ENCODE results near the gene EFNA4.
"Not testable (repeated sequence)": the region's sequence is repeated elsewhere in the genome, so short reads cannot be mapped to it uniquely, and the experiment has no call there.

The EFNA4 gene

DNA sequence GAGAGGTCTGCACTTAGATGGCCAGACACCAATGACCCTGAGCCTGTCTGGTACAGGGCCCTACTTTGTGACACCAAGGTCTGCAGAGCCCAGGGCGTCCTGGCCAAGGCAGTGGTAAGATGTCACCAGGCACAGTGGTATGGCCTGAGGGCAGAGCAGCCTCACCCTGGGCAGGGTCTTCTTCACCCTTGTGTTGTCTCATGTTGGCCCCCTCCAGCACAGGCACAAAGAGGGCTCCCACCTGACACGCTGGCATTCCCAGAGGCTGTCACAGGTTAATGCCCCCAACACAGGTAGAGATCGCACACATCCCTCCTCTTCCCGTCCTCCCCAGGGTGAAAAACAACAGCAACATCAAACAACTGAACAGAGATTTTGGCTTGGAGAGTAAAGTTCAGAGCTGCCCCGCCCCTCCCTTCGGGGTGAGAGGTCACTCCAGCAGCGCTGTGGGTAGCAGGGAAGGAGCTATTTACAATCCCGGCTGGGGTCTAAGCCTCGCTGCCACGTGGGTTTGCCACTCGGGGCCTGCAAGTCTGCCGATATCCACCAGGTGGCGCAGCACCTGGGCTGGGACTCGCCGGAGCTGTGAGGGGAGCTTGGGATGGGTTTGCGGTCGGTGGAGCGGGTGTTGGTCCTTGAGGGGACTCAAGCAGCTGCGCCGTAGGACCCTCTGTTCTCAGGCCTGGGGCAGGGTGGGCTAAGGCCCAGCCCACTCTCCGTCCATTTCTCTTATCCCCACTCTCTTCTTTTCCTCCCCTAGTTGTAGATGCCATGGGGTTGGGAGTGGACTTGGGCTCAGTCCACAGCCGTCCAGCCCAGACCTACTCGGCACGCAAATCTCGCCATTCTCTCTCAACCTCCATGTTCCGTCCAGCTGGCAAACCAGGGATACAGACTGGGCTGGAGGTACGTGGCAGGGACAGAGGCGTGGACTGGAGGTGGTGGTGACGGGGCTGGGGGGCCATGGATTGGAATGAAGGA is 27.8 kb downstream of the EFNA4 start:
- peak; percentile 82 for DNase-seq

DNA sequence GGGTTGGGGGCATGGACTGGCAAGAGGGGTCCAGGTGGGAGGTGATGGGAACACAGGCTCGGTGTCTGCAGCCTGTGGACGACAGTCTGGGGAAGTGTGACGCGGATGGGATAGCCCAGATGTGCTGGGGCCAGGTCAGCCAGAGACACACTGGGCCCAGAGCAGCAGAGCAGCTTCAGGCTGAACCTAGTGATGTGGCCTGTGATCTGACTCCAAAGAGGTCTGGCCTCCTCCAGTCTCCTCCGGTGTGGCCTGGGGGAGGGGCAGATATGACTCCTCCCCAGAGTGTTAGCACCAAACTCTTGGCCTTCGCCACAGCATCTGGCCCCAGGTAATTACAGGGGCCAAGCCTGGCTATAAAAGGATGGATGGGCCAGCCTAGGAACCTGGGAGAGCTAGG is 28.6 kb downstream of the EFNA4 start:
- no peak for DNase-seq

DNA sequence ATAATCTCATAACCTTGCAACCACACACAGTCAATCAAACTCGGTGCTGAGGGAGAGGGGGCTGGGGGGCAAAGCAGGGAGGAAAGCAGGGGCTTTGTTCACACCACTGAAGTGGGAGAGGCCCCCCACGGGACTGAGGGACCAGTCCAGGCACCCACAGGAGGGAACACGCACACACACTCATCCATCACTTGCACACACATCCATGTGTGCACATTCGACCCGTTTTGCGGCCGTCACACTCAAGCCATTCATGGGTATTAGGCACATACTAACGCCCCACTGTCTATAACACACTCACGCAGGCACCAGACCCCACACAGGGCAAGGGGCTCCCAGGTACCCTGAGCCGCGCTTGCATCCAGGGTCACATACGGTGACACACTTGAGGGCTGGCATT is 29.1 kb downstream of the EFNA4 start:
- DNase-seq: no peak

DNA sequence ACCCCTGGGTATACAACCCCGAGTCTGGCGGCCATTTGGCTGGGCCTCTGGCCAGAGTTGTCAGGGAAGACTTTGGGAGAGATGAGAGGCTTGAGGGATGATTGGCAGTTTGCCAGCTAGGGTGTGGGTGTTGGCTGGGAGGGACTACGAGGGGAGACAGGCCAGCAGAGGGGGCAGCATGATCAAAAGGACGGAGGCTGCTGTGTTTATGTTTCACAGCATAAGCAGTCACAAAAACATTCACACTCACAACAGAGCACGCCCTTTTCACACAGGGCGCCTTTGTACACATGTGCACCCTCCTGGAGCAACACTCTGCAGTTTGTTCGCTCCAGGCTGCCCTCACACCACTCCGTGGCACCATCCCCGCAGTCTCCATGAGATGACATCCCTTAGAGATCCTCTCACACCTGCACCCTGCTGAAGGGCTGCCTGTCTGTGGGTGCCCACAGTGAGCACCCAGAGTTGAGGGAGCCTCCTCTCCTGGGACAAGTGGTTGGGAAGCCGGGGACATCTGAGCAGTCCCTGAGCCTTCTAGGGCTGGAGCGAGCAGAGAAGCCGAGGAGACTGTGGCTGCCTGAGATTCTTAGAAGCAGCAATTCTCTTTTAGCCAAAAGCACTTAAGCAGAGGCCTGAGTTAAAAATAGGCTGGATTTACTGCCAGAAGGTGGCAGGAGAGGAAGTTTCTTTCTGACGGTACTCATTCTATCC is 30.5 kb downstream of the EFNA4 start:
- DNase-seq: peak; percentile 35

DNA sequence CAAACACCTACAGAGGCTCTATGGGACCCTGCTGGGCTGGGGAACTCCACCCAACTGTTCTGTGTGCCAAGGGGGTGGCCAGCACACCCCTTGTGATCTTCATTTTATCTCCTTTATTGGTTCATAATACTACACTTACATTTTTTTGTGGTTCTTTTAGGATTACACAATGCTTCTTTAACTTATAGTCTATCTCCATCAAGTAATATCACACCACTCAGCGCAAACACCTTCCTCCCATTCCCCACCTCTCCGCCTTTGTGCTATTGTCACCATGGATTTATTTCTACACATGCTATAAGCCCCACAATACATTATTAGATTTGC is 31.0 kb downstream of the EFNA4 start:
- no peak for DNase-seq

DNA sequence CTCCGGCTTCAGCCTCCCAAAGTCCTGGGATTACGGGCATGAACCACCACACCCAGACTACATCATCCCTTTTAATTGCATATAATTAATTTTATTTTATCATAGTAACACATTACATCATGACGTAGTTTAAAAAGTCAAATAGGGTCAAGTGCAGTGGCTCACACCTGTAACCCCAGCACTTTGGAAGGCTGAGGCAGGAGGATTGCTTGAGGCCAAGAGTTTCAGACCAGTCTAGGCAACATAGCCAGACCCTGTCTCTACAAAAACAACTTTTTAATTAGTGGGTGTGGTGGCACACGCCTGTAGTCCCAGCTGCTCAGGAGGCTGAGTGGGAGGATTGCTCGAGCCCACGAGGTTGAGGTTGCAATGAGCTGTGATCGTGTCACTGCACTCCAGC is 35.8 kb downstream of the EFNA4 start:
- no peak for DNase-seq

DNA sequence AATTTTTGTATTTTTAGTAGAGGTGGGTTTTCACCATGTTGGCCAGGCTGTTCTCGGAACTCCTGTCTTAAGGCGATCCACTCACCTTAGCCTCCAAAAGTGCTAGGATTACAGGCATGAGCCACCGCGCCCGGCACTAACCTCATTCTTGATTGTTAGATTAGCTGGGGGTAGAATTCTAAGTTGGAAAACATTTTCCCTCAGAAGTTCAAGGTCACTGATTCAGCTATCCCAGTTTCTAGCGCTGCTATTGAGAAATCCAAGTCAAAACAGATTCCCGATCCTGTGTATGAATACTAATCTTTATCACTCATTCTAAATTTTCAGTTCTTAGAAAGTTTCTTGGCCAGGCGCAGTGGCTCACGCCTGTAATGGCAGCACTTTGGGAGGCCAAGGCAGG is 39.8 kb downstream of the EFNA4 start:
- no peak for DNase-seq

DNA sequence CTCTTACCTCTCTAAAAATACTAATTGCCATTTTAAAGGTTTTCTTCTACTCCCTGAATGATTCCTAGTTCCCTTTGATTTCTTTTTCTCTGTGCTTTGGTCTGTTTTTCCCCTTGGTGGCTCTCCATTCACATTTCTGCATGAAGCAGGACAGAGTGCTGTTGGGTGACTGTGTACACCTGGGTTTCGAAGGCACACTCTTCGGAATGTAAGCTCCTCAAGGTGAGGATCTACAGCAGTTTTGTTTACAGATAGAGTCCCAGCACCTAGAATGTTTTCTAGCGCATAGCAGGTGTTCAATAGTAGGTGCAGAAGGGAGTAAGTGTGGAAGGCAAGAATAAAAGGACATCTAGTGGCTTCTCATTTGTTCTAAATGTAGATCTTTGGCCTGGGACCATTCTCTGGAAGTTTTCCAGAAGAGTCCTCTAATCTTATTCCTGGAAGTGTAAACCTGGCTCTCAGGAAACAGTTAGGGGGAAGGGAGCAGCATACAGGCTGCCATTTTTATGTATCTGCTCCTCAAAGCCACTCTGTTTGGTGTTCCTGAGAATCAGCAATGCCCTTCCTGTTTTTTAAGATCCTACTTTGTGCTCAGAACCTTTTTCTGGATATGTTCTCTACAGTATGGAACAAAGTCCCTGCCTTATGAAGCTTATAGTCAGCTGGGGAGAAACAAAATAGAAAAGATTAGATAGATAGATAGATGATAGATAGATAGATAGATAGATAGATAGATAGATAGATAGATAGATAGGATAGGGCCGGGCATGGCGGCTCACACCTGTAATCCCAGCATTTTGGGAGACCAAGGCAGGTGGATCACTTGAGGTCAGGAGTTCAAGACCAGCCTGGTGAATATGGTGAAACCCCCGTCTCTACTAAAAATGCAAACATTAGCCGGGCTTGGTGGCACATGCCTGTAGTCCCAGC is 41.3 kb downstream of the EFNA4 start:
- no peak for DNase-seq

DNA sequence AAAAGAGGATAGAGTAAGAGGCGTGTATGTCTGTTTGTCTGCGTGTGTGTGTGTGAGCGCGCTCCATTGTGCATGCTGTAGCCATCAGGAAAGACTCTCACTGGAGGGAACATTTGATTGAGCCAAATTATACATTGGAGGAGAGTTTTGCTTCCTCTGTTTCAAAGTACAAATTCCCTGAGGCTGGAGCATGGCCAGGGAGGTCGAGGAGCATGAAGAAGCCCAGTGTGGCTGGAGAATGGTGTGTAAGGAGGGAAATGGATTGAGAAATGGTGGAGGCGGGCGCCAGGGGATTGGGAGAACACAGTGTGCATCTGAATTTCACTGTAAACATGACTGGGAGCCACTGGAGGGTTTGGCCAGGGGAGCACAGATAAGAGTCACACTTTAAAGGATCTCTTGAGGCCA is 42.1 kb downstream of the EFNA4 start:
- no peak for DNase-seq

DNA sequence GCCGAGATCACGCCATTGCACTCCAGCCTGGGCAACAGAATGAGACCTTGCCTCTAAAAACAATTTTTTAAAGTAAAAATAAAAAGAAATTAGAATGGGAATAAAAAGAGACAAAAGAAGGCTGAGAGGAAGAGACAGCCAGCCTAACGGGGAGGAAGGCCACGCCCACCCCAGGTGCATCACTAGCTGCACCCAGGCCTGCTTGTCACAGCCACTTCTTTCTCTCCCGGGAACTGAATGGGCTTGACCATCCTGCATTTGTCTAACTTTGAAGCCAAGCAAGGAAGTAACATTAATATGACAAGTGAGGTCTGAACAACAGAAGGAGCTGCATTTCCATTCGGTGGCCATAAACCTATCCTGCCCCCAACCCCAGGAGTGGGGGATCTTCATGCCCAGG is 43.3 kb downstream of the EFNA4 start:
- DNase-seq: no peak

DNA sequence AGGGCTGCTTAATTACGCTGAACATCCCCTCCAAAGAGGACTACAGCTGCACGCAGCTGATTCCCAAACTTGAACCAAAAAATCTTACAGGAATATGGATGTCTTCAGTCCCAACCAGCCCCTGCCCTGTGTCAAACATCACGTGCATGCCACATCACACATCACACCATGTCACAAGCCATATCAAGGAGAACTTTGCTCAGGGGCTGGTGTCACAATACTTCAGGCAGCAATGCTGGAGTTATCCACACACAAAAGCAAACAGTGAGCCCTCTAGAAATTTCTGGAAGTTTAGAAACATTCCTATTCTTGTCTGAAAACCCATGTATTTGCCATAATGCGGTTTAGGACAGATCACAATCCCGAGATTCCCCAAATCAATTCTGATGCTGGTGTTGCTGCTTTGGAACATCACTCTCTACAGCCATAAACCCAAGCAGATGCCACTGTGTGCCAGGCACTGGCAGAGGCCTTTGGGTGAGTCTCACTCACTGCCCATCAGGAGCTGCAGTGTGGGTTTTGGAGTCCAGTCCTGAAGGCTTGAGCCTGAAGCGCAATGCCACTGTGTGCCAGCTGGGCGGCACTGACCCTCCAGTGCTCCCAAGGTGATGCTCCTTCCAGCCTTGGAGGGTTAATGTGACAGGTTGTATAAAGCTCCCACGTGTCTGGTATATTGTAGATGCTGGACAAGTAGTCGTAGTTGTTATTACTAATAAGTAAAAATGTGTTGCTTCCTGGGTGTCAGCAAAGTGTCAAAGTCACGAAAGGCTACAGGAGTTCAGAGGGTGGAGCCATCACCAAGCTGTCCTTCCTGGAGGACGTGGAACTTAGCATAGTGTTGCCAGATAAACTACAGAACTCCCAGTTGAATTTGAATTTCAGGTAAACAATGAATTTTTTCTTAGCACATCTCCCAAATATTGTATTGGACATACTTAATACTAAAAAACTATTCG is 44.0 kb downstream of the EFNA4 start:
- DNase-seq: no peak

DNA sequence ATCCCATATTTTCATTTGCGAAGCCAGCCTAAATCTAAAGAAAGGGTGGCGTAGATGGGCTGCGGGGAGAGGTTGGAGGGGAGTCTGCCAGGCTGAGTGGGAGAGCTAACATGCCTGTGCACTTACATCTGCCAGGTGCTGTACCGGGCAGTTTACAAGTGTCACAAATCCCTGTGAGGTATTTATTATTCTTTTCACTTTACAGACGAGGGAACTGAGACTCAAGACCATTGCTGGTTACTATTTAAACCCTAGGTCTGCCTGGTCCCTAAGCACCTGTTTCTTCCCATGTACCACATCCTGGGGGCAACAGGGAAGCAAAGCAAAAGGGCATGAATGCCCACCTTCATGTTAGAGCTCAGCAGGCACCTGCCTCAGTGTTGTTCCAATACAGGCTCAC is 44.8 kb downstream of the EFNA4 start:
- no peak for DNase-seq

DNA sequence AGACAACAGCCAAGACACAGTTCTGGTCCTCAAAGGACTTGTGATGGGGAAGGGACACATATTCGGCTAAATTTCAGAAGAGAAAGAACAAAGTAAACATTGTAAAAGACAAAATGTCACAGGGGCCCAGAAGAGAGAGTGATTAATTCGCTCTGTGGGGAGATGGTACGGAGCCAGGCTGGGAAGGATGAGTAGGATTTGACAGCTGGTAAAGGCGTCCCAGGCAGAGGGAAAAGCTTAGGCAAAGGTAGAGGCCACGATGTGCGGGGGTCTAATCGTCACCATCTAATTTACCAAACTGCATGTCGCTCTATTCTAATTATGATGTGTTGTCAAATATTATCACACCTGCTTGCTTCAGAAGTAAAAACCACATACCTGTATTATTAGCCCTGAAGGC is 46.8 kb downstream of the EFNA4 start:
- DNase-seq: no peak

DNA sequence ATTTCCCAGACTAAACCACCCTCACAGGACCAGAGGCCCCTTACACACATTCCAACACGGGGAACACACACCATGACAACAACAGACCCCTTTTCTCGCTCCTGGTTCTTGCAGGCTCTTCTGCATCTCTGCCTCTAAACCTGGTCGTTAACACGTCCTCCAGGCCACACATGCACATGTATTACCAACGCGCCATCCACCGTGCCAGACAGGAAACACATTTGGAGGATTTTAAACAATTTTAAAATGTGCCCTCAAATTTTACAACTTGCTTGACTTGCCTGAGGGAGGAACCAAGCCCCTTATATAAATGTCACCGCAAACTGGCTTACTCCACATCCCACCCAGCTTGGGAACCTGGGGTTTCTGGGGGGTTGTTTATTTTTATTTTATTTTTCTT is 47.3 kb downstream of the EFNA4 start:
- no peak for DNase-seq

DNA sequence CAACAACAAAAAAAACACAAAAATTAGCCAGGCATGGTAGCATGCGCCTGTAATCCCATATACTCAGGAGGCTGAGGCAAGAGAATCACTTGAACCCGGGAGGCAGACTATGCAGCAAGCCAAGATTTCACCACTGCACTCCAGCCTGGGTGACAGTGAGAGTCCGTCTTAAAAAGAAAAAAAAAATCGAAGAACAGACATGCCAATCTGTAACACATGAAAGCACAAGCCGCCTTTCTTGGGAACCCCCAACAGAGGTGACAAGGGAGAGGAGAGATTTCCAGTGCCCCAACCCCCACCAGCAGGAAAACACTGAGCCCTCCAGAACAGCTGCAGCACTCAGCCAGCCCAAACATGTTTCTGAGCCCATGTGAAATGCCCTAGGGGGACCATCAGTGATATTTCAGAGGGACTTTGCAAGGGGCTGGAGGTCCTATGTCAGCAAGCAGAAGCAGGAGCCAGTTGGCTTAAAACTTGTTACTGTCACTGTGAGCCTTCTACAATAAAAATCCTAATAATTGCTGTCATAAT is 50.0 kb downstream of the EFNA4 start:
- DNase-seq: no peak

DNA sequence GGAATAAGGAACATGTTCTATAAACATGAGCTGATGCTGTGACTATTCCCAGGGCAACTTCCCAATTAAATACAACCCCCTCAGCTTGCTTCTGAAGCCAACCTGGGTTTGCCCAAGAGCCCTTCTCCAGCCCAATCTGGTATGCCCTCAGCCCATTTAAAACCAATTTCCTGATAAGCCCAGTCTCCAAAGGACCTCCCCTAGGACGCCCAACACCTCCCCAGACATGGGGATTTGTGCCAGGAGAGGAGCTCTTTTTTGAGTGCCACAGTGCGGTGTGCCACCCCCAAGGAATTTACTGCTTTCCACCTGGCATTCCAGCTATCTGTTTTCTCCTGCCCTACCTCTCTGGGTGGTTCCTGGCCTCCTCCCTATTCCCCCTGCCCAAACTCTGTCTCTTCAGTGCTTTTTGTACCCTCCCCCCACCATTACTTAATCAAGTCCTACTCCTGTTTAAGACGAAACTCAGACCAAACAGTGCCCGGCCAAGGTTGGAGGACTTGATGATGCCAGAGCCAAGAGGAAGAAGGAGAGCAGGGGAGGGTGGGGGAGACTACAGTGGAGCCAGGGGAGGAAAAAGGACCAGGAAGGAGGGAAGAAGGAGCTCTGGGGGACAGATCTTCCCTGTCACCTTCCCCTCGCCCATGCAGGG is 52.7 kb downstream of the EFNA4 start:
- no peak for DNase-seq

DNA sequence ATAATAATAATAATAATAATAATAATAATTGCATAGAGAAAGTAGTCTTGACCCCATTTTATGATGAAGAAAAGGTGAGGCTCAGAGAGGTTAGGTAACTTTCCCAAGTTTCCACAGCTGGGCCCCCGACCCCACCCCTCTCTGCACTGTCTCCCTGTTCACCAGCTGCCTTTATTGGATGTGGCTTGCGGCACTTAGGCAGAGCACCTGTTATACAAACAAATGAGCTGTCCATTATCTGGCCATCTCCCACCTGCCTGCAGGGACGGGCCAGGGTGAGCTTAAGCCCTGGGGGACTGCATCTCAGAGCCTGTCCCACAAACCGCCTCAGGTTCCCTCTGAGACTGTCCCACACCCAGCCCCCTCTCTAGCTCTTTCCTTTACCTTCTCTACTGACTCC is 54.1 kb downstream of the EFNA4 start:
- no peak for DNase-seq

DNA sequence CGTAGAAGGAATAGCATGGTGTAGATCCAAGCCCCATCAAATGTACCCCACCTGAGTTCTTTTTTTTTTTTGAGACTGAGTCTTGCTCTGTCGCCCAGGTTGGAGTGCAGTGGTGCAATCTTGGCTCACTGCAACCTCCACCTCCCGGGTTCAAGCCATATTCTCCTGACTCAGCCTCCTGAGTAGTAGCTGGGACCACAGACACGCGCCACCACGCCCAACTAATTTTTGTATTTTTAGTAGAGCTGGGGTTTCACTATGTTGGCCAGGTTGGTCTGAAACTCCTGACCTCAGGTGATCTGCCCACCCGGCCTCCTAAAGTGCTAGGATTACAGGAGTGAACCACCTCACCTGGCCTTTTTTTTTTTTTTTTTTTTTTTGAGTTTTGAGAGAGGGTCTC is 54.5 kb downstream of the EFNA4 start:
- not testable (repeated sequence) for DNase-seq

All from CD4-positive, alpha-beta T cell treated with Interleukin-12 subunit alpha and Interleukin-12 subunit beta, for 1 hour (primary cell).